Frontal cortex (tissue), 4 donors: ENCODE data around the gene SGCB. TPM values are rescaled to one million over a fixed set of nuclear protein-coding genes. Genes with fewer than 3 reads are reported as not detected.
"Not testable (repeated sequence)": the region's sequence is repeated elsewhere in the genome, so short reads cannot be mapped to it uniquely, and the experiment has no call there.

Experiments used
- DNase-seq, 2 donors: peaks; one replicate each; pipeline ENCODE4 v3.0.0; 2012; ENCODE audit warnings: low spot score in 2 of 2
- FAIRE-seq: peaks from 2 replicates; lab custom pipeline; 2012; peaks lifted over from hg19 to GRCh38; lab: Jason Lieb, UNC
- total RNA-seq: library from RNA; depleted of rRNA; stranded (reverse); fragments of >200 nt; gene quantifications from one replicate; pipeline ENCODE4 v1.2.3, GENCODE V29; 2014
- donor health status: control.
- donor health status: control.
- donor health status: control.

SGCB gene
- 66.0 TPM for total RNA-seq

- DNase-seq: peak; percentile 79 to 81
- FAIRE-seq: no peak
Measured at GRCh38 chr4:52038103-52038912, at the start of gene SGCB. TSS of gene SGCB (minus strand) at chr4:52038299. CDS start at chr4:52038259, 40 bp downstream.

GRCh38 chr4:52086425-52086824, 48.3 kb upstream of the SGCB start:
- DNase-seq, FAIRE-seq: not testable (repeated sequence)

GRCh38 chr4:52081216-52081615, 43.1 kb upstream of the SGCB start:
- FAIRE-seq (no peak), DNase-seq (no peak)

GRCh38 chr4:52079659-52080058, 41.6 kb upstream of the SGCB start:
- DNase-seq: no peak
- FAIRE-seq: no peak

GRCh38 chr4:52076731-52077130, 38.6 kb upstream of the SGCB start:
- peak in 1 of 2 donors; percentile 20 for DNase-seq
- no peak for FAIRE-seq

- FAIRE-seq (no peak), DNase-seq (no peak)
Measured at GRCh38 chr4:52071791-52072546, 33.9 kb upstream of the SGCB start.

GRCh38 chr4:52069571-52069970, 31.5 kb upstream of the SGCB start:
- DNase-seq (no peak), FAIRE-seq (no peak)

- no peak for DNase-seq
- FAIRE-seq: no peak
Measured at GRCh38 chr4:52059372-52059771, 21.3 kb upstream of the SGCB start.

GRCh38 chr4:52058275-52058674, 20.2 kb upstream of the SGCB start:
- FAIRE-seq (no peak), DNase-seq (no peak)

- DNase-seq (no peak), FAIRE-seq (no peak)
Measured at GRCh38 chr4:52057196-52057595, 19.1 kb upstream of the SGCB start.

GRCh38 chr4:52054254-52054653, 16.2 kb upstream of the SGCB start:
- FAIRE-seq: no peak

GRCh38 chr4:52052475-52052780, 14.3 kb upstream of the SGCB start:
- no peak for FAIRE-seq
- peak in 1 of 2 donors; percentile 32 for DNase-seq

More at GRCh38 chr4:52054254-52054653, 16.2 kb upstream of the SGCB start:
- DNase-seq: no peak

GRCh38 chr4:52051615-52052474, 13.7 kb upstream of the SGCB start:
- FAIRE-seq: no peak

GRCh38 chr4:52051213-52051614, 13.1 kb upstream of the SGCB start, which contains the start of gene SPATA18:
TSS of gene SPATA18 (plus strand) at chr4:52051304. CDS start at chr4:52051705, 401 bp downstream.
- peak in 1 of 2 donors; percentile 48 for DNase-seq
- FAIRE-seq: no peak

More at GRCh38 chr4:52051615-52052474, 13.7 kb upstream of the SGCB start:
- DNase-seq: peak; percentile 61 to 62

GRCh38 chr4:52049266-52049665, 11.2 kb upstream of the SGCB start:
- FAIRE-seq: no peak
- DNase-seq: no peak

- FAIRE-seq (no peak), DNase-seq (no peak)
Measured at GRCh38 chr4:52045028-52045427, 6.9 kb upstream of the SGCB start.

GRCh38 chr4:52037689-52038102, 403 bp downstream of the SGCB start:
- DNase-seq: no peak
- no peak for FAIRE-seq

- DNase-seq: no peak
- no peak for FAIRE-seq
Measured at GRCh38 chr4:52036886-52037530, 1.1 kb downstream of the SGCB start.

GRCh38 chr4:52035190-52035589, 2.9 kb downstream of the SGCB start:
- DNase-seq: no peak
- no peak for FAIRE-seq

GRCh38 chr4:52032005-52032404, 6.1 kb downstream of the SGCB start:
- DNase-seq: no peak
- no peak for FAIRE-seq
